Natural killer cell (primary cell): ENCODE data around the gene TANC1. TPM values are rescaled to one million over a fixed set of nuclear protein-coding genes. Genes with fewer than 3 reads are reported as not detected.
A peak's percentile ranks its signal among the peaks of the same experiment; 100 is the strongest.
"Not testable (repeated sequence)": the region's sequence is repeated elsewhere in the genome, so short reads cannot be mapped to it uniquely, and the experiment has no call there.

Experiments
- ATAC-seq, 3 donors: fragments of 150-1000 bp in 2 of 3; fragments of 200-7000 bp in 1 of 3; cut with Tn5 transposase; 1 replicate in 1 of 3; 2 replicates in 2 of 3; pipeline ENCODE4 v1.10.0; 2021; ENCODE audit warnings: mild to moderate bottlenecking in 2 of 3, moderate library complexity in 2 of 3
- DNase-seq, 2 donors: peaks; one replicate each; pipeline versions ENCODE4 v3.0.0 to v3.0.0-alpha.2; 2013 to 2021; ENCODE audit warnings: mixed read lengths in 1 of 2
- H3K27ac ChIP-seq: one replicate; pipeline ENCODE4 v1.5.1; 2013; ENCODE audit warnings: mild to moderate bottlenecking, low read length
- H3K27me3 ChIP-seq: one replicate; pipeline ENCODE4 v1.6.1; 2013; ENCODE audit warnings: low read length; ENCODE audit not compliant: control insufficient read depth, insufficient read depth
- H3K36me3 ChIP-seq: one replicate; pipeline ENCODE4 v1.6.1; 2013; ENCODE audit warnings: low read length; ENCODE audit not compliant: control insufficient read depth, insufficient read depth
- H3K4me1 ChIP-seq: one replicate; pipeline ENCODE4 v1.6.1; 2013; ENCODE audit warnings: low read length; ENCODE audit not compliant: control insufficient read depth, insufficient read depth
- H3K4me3 ChIP-seq: one replicate; pipeline ENCODE4 v1.5.1; 2013; ENCODE audit warnings: low read length
- H3K9me3 ChIP-seq: one replicate; pipeline ENCODE4 v1.6.1; 2013; ENCODE audit warnings: low read length; ENCODE audit not compliant: control insufficient read depth, insufficient read depth
- H3K27ac Mint-ChIP-seq, 2 donors: one replicate each; pipeline ENCODE4 v1.8.0; 2022; ENCODE audit warnings: mild to moderate bottlenecking in 2 of 2, mixed read lengths in 2 of 2, moderate library complexity in 1 of 2
- H3K27me3 Mint-ChIP-seq, 2 donors: one replicate each; pipeline ENCODE4 v1.8.0; 2022; ENCODE audit warnings: low read depth in 2 of 2, mixed read lengths in 2 of 2
- H3K36me3 Mint-ChIP-seq: one replicate; pipeline ENCODE4 v1.8.0; 2022; ENCODE audit warnings: mixed read lengths
- H3K4me1 Mint-ChIP-seq, 2 donors: one replicate each; pipeline ENCODE4 v1.8.0; 2022; ENCODE audit warnings: mixed read lengths in 2 of 2
- H3K4me3 Mint-ChIP-seq: one replicate; pipeline ENCODE4 v1.8.0; 2022; ENCODE audit warnings: mild to moderate bottlenecking, moderate library complexity, mixed read lengths
- H3K9me3 Mint-ChIP-seq, 2 donors: one replicate each; pipeline ENCODE4 v1.8.0; 2022; ENCODE audit warnings: mixed read lengths in 2 of 2
- CTCF ChIP-seq: fragments of 200-600 bp; IDR thresholded peaks from one replicate; pipeline ENCODE4 v1.8.0; 2022; ENCODE audit warnings: antibody characterized with exemption
- WGBS: methylation state at CpG from one replicate; pipeline ENCODE4 v1.1.7; 2013; ENCODE audit warnings: missing lambda C conversion rate; ENCODE audit not compliant: insufficient coverage; 5-methylcytosine and 5-hydroxymethylcytosine counted together
- intact Hi-C: fragments of 100-400 bp; cut with micrococcal nuclease; formaldehyde crosslinking; loops from one replicate; pipeline ENCODE4 v1.14.2; 2022
- total RNA-seq, 4 donors: library from RNA; stranded (reverse); fragments of 120-200 nt in 1 of 4; gene quantifications; one replicate each; pipeline versions ENCODE4 v1.2.3 to v1.2.4, GENCODE V29; 2013 to 2022

Gene TANC1
- total RNA-seq, 3 donors from 2014 or later (not counting 1 experiment from before 2014, with no cell fraction given), result 0.82 to 4.2 (median 1.1) TPM

- H3K4me1 Mint-ChIP-seq, result no peaks in the 10 kb centered on the region
- H3K27ac Mint-ChIP-seq, result no peak overlapping the region
- no peak overlapping the region for H3K27ac ChIP-seq
- no peak overlapping the region for H3K4me3 Mint-ChIP-seq
- no peaks in the 10 kb centered on the region for H3K4me1 ChIP-seq
- no peak for TF ChIP-seq CTCF
- no peaks in the 10 kb centered on the region for H3K27me3 ChIP-seq
- H3K36me3 ChIP-seq, result no peaks in the 10 kb centered on the region
- H3K36me3 Mint-ChIP-seq, result no peaks in the 10 kb centered on the region
- 96% methylated on average over 2 of the region's 2 CpGs for WGBS
- DNase-seq (no peak), ATAC-seq (no peak)
- intact Hi-C loops, result no loop called here
- no peak overlapping the region for H3K4me3 ChIP-seq
- H3K9me3 ChIP-seq, result no peaks in the 10 kb centered on the region
- no peaks in the 10 kb centered on the region for H3K9me3 Mint-ChIP-seq
- peaks cover 0 to 4% of the 10 kb centered on the region in 2 donors for H3K27me3 Mint-ChIP-seq
Measured at GRCh38 chr2:159032580-159032979, 64.1 kb downstream of the TANC1 start.

- DNase-seq (no peak), ATAC-seq (no peak)
- Histone ChIP-seq H3K27me3 (no peaks in the 10 kb centered on the region), H3K9me3 (no peaks in the 10 kb centered on the region), H3K4me1 (no peaks in the 10 kb centered on the region), H3K27ac (no peak overlapping the region), H3K4me3 (no peak overlapping the region), H3K36me3 (no peaks in the 10 kb centered on the region)
- H3K36me3 Mint-ChIP-seq, result no peaks in the 10 kb centered on the region
- no peak for TF ChIP-seq CTCF
- H3K9me3 Mint-ChIP-seq, result no peaks in the 10 kb centered on the region
- 59% methylated on average over 7 of the region's 7 CpGs for WGBS
- no peak overlapping the region for H3K27ac Mint-ChIP-seq
- intact Hi-C loops, result no loop called here
- H3K4me1 Mint-ChIP-seq, result no peaks in the 10 kb centered on the region
- no peak overlapping the region for H3K4me3 Mint-ChIP-seq
- peaks cover 4 to 10% of the 10 kb centered on the region in 2 donors for H3K27me3 Mint-ChIP-seq
Measured at GRCh38 chr2:159034713-159035112, 66.3 kb downstream of the TANC1 start.

GRCh38 chr2:159035790-159036411 lies 67.5 kb downstream of the TANC1 start:
- peaks cover 9 to 10% of the 10 kb centered on the region in 2 donors for H3K27me3 Mint-ChIP-seq
- ATAC-seq (peak in 1 of 3 donors; percentile 52), DNase-seq (peak in 1 of 2 donors; percentile 58)
- H3K36me3 Mint-ChIP-seq, result no peaks in the 10 kb centered on the region
- no peak overlapping the region for H3K27ac ChIP-seq
- TF ChIP-seq CTCF, result no peak
- no peaks in the 10 kb centered on the region for H3K4me1 Mint-ChIP-seq
- no peaks in the 10 kb centered on the region for H3K27me3 ChIP-seq
- no peaks in the 10 kb centered on the region for H3K36me3 ChIP-seq
- no peaks in the 10 kb centered on the region for H3K9me3 ChIP-seq
- no peaks in the 10 kb centered on the region for H3K4me1 ChIP-seq
- intact Hi-C loops, result loop anchor here (1.0 kb wide), 2 partner anchors 82 to 149 kb away; no protein-coding TSS in a partner anchor
- no peak overlapping the region for H3K4me3 ChIP-seq
- 81% methylated on average over 8 of the region's 10 CpGs for WGBS
- no peak overlapping the region for H3K27ac Mint-ChIP-seq
- no peak overlapping the region for H3K4me3 Mint-ChIP-seq
- H3K9me3 Mint-ChIP-seq, result no peaks in the 10 kb centered on the region

- H3K27ac Mint-ChIP-seq, result not testable (repeated sequence)
Measured at GRCh38 chr2:159036461-159036860, 68.0 kb downstream of the TANC1 start.

GRCh38 chr2:159041328-159041727 lies 72.9 kb downstream of the TANC1 start:
- H3K9me3 Mint-ChIP-seq, H3K9me3 ChIP-seq, H3K4me1 ChIP-seq, intact Hi-C loops, H3K27ac ChIP-seq, H3K36me3 Mint-ChIP-seq, DNase-seq, H3K4me3 ChIP-seq, H3K27ac Mint-ChIP-seq, H3K4me3 Mint-ChIP-seq, H3K36me3 ChIP-seq, ATAC-seq, H3K4me1 Mint-ChIP-seq, H3K27me3 ChIP-seq: not testable (repeated sequence)
- 91% methylated on average over 11 of the region's 11 CpGs for WGBS
- H3K27me3 Mint-ChIP-seq, result peaks cover 10 to 23% of the 10 kb centered on the region in 2 donors

More at GRCh38 chr2:159036461-159036860, 68.0 kb downstream of the TANC1 start:
- ATAC-seq, H3K4me1 Mint-ChIP-seq, H3K9me3 Mint-ChIP-seq, DNase-seq, H3K4me3 ChIP-seq, H3K36me3 Mint-ChIP-seq, H3K9me3 ChIP-seq, H3K4me1 ChIP-seq, H3K36me3 ChIP-seq, H3K27me3 ChIP-seq, H3K27me3 Mint-ChIP-seq, H3K4me3 Mint-ChIP-seq, H3K27ac ChIP-seq: not testable (repeated sequence)
- intact Hi-C loops, result loop anchor here (1.0 kb wide), 2 partner anchors 82 to 149 kb away; no protein-coding TSS in a partner anchor
- no CpG with 5 or more reads among the region's 3 CpGs for WGBS
